Measurements from ENCODE around the gene CPVL.

The CPVL gene

DNA sequence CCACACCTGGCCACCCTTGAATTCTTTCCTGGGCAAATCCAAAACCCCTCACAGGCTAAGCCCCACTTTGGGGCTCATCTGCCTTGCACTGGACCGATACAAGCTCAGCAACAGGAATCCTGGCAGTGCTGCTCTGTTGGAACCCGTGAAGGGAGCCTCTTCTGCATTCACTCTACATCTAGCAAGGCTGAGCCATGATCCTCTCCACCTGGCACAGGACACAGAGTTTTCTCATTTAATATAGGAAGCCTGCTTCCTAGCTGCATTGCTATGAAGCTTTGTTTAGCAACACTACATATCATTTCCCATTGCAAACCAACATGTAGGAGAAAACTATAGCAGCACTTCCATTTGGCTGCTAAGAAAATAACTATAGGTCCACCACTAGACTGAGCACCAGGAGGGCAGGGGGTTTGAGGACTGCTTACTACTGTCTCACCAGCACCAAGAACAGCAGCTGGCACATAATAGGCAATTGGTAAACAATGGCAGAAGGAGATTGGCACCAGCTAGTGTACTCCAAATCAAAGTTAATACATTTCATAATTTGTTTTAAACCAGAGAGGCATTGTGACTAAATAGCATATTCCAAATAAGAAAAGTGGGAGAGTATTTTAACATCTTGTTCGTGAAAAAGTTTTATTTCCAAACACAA lies 56.1 kb downstream of the CPVL start:
- Histone ChIP-seq H3K4me1 (ENCODE audit: control insufficient read depth in 1 of 2, insufficient read depth in 1 of 2, low read depth in 1 of 2, low read length in 1 of 2) (peaks cover 0 to 25% of the 10 kb centered on the region in 2 experiments), H3K9me3 (no peaks in the 10 kb centered on the region), H3K4me3 (ENCODE audit: low read depth in 1 of 2, low read length in 1 of 2) (no peak overlapping the region), H3K27me3 (peaks cover 21% of the 10 kb centered on the region), H3K36me3 (no peaks in the 10 kb centered on the region), H3K27ac (no peak overlapping the region)
- TF ChIP-seq, protein P1, sequence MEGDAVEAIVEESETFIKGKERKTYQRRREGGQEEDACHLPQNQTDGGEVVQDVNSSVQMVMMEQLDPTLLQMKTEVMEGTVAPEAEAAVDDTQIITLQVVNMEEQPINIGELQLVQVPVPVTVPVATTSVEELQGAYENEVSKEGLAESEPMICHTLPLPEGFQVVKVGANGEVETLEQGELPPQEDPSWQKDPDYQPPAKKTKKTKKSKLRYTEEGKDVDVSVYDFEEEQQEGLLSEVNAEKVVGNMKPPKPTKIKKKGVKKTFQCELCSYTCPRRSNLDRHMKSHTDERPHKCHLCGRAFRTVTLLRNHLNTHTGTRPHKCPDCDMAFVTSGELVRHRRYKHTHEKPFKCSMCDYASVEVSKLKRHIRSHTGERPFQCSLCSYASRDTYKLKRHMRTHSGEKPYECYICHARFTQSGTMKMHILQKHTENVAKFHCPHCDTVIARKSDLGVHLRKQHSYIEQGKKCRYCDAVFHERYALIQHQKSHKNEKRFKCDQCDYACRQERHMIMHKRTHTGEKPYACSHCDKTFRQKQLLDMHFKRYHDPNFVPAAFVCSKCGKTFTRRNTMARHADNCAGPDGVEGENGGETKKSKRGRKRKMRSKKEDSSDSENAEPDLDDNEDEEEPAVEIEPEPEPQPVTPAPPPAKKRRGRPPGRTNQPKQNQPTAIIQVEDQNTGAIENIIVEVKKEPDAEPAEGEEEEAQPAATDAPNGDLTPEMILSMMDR (IDR thresholded peaks at IDR 0.05): no peak

GRCh38 chr7:29087840-29088170 lies 58.5 kb downstream of the CPVL start:
- no peaks in the 10 kb centered on the region for H3K9me3 ChIP-seq
- H3K4me3 ChIP-seq (ENCODE audit: low read depth in 1 of 2, low read length in 1 of 2): no peak overlapping the region
- H3K27me3 ChIP-seq: peaks cover 19% of the 10 kb centered on the region
- no peak overlapping the region for H3K27ac ChIP-seq
- no peaks in the 10 kb centered on the region for H3K36me3 ChIP-seq
- H3K4me1 ChIP-seq (ENCODE audit: control insufficient read depth in 1 of 2, insufficient read depth in 1 of 2, low read depth in 1 of 2, low read length in 1 of 2): peaks cover 0 to 32% of the 10 kb centered on the region in 2 experiments
- TF ChIP-seq, protein P1 (IDR thresholded peaks at IDR 0.05): no peak

DNA sequence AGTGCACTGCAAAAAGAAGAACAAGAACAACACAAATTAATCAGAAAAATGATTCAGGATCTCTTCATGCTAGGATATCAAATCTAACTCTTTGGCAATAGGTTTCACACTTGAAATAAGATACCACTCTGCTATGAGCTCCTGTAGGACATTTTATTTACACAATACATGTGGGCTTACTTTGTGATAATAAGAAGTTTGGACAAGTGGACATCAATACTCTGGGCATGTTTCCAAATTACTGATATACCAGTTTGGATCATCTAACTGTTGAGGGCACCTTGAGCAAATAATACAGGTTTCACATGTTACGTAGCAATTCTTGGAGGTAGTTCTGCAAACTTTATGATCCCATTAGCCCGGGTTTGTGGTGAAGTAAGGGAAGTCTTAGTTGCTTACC lies 59.8 kb downstream of the CPVL start:
- peaks cover 0 to 29% of the 10 kb centered on the region in 2 experiments for H3K4me1 ChIP-seq (ENCODE audit: control insufficient read depth in 1 of 2, insufficient read depth in 1 of 2, low read depth in 1 of 2, low read length in 1 of 2)
- peaks cover 14% of the 10 kb centered on the region for H3K27me3 ChIP-seq
- H3K36me3 ChIP-seq: no peaks in the 10 kb centered on the region
- no peak overlapping the region for H3K27ac ChIP-seq
- no peaks in the 10 kb centered on the region for H3K9me3 ChIP-seq
- TF ChIP-seq, protein P1 (IDR thresholded peaks at IDR 0.05): no peak
- no peak overlapping the region for H3K4me3 ChIP-seq (ENCODE audit: low read depth in 1 of 2, low read length in 1 of 2)

DNA sequence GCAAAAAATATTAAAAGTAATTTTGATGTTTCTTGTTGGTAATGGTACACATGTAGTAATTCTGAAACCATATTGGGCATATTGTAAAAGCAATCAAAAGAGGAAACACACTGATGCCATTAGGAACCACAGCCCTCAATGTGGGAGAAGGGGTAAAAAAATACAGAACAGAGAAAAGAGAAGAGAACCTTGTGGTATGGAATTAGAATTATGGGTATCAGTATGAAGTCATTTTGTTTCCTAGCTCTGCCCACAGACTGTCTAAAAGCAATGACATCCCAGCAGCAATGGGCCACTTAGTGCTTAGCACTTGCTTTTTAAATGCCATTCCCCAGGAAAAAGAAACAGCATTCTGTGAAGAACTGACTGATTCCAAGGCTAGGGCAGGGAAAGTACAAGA lies 61.5 kb downstream of the CPVL start:
- TF ChIP-seq, protein P1 (IDR thresholded peaks at IDR 0.05): no peak
- Histone ChIP-seq H3K4me1 (ENCODE audit: control insufficient read depth in 1 of 2, insufficient read depth in 1 of 2, low read depth in 1 of 2, low read length in 1 of 2) (peaks cover 0 to 21% of the 10 kb centered on the region in 2 experiments), H3K27me3 (peaks cover 6% of the 10 kb centered on the region), H3K36me3 (no peaks in the 10 kb centered on the region), H3K27ac (no peak overlapping the region), H3K9me3 (no peaks in the 10 kb centered on the region), H3K4me3 (ENCODE audit: low read depth in 1 of 2, low read length in 1 of 2) (no peak overlapping the region)

- Histone ChIP-seq H3K27me3 (peaks cover 6% of the 10 kb centered on the region), H3K36me3 (no peaks in the 10 kb centered on the region), H3K4me1 (ENCODE audit: control insufficient read depth in 1 of 2, insufficient read depth in 1 of 2, low read depth in 1 of 2, low read length in 1 of 2) (peaks cover 0 to 7% of the 10 kb centered on the region in 2 experiments), H3K4me3 (ENCODE audit: low read depth in 1 of 2, low read length in 1 of 2) (no peak overlapping the region), H3K9me3 (no peaks in the 10 kb centered on the region), H3K27ac (no peak overlapping the region)
- TF ChIP-seq, protein P1 (IDR thresholded peaks at IDR 0.05): no peak
These were observed 65.5 kb downstream of the CPVL start for GRCh38 chr7:29080803-29081202.

All from neutrophil (primary cell).